Measurements from ENCODE around the gene TMOD2. TPM values are rescaled to one million over a fixed set of nuclear protein-coding genes. Genes with fewer than 3 reads are reported as not detected.

The TMOD2 gene
- total RNA-seq, 1 experiment from 2014 or later, result 3.0 TPM

DNA sequence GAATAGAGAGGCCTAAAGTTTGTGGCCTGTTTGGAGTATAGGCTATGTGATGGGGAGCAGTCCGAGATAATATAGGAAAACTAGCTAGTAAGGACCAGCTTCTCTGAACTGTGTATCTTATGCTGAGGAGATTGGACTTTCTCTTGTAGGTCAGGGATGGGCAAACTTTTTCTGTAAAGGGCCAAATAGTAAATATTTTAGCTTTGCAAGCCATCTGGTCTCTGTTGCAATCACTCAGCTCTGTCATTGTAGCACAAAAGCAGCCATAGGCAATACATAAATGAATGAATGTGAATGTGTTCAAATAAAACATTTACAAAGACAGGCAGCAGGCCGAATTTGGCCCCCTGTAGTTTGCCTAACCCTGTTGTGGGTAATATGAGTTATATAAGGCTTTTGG lies 102.6 kb downstream of the TMOD2 start:
- no peaks in the 10 kb centered on the region for H3K27me3 Mint-ChIP-seq (ENCODE audit: low read depth)
- no peaks in the 10 kb centered on the region for H4K20me1 ChIP-seq (ENCODE audit: control insufficient read depth, insufficient read depth, insufficient read length)

More for the DNA sequence above, 102.6 kb downstream of the TMOD2 start:
- Histone ChIP-seq H3K14ac (ENCODE audit: insufficient read depth, low read length) (no peak overlapping the region), H2BK15ac (ENCODE audit: low read depth, low read length) (no peak overlapping the region), H3K56ac (ENCODE audit: insufficient read length, low read depth, low read length) (no peak overlapping the region), H3K23me2 (ENCODE audit: insufficient read length, low read depth, low read length, poor library complexity, severe bottlenecking) (no peaks in the 10 kb centered on the region), H2AK5ac (ENCODE audit: insufficient read length, low read length) (no peak overlapping the region), H3K4me1 (ENCODE audit: insufficient read depth, low read length) (peaks cover 9% of the 10 kb centered on the region; the same call in 1 of the 2 replicates), H3K9ac (ENCODE audit: extremely low read depth, insufficient read length, low read length) (no peak overlapping the region), H2BK120ac (ENCODE audit: low read depth, low read length, poor library complexity, severe bottlenecking) (no peak overlapping the region), H3T11ph (ENCODE audit: low read length) (no peak overlapping the region), H3K18ac (ENCODE audit: insufficient read length, low read depth, low read length) (no peak overlapping the region), H2AFZ (ENCODE audit: low read length) (no peak overlapping the region), H3K9me3 (ENCODE audit: control insufficient read depth, low read depth, low read length) (no peaks in the 10 kb centered on the region), H3K4ac (ENCODE audit: low read depth, low read length) (no peak overlapping the region), H3K79me1 (ENCODE audit: insufficient read depth, low read depth, low read length, poor library complexity, severe bottlenecking) (peaks cover 3% of the 10 kb centered on the region), H4K8ac (replicated peaks; ENCODE audit: insufficient read length, low read depth, low read length) (no peak overlapping the region), H2BK20ac (ENCODE audit: low read depth, low read length, poor library complexity, severe bottlenecking) (no peak overlapping the region), H3K23ac (ENCODE audit: insufficient read length, low read depth, low read length) (no peak overlapping the region), H2BK12ac (ENCODE audit: insufficient read length, low read depth, low read length) (no peak overlapping the region), H3K79me2 (ENCODE audit: insufficient read depth, low read length) (no peaks in the 10 kb centered on the region), H3K27ac (ENCODE audit: insufficient read length, low read depth, low read length) (no peak overlapping the region), H3K27me3 (ENCODE audit: insufficient read depth, low read length) (no peaks in the 10 kb centered on the region), H4K91ac (ENCODE audit: insufficient read length, low read depth, low read length) (no peak overlapping the region), H3K4me2 (ENCODE audit: insufficient read depth, insufficient read length, low read length) (no peak overlapping the region), H4K5ac (ENCODE audit: insufficient read length, low read depth, low read length) (no peak overlapping the region), H2BK5ac (ENCODE audit: insufficient read length, low read length) (no peak overlapping the region)
- Mint-ChIP-seq H3K4me3 (no peak overlapping the region), H3K4me1 (peaks cover 34 to 38% of the 10 kb centered on the region in 2 experiments), H3K36me3 (ENCODE audit: insufficient read depth in 1 of 3, low read depth in 3 of 3) (no peaks in the 10 kb centered on the region), H3K9me3 (no peaks in the 10 kb centered on the region), H3K27ac (peak overlapping the region in 2 of 3 experiments; percentile 11; a peak in 3 of 7 replicates)
- DNase-seq, result no peak
- no CpG with 5 or more reads among the region's 2 CpGs for WGBS (ENCODE audit: extremely low coverage, insufficient read length, low lambda C conversion rate)
- TF ChIP-seq, protein P1, sequence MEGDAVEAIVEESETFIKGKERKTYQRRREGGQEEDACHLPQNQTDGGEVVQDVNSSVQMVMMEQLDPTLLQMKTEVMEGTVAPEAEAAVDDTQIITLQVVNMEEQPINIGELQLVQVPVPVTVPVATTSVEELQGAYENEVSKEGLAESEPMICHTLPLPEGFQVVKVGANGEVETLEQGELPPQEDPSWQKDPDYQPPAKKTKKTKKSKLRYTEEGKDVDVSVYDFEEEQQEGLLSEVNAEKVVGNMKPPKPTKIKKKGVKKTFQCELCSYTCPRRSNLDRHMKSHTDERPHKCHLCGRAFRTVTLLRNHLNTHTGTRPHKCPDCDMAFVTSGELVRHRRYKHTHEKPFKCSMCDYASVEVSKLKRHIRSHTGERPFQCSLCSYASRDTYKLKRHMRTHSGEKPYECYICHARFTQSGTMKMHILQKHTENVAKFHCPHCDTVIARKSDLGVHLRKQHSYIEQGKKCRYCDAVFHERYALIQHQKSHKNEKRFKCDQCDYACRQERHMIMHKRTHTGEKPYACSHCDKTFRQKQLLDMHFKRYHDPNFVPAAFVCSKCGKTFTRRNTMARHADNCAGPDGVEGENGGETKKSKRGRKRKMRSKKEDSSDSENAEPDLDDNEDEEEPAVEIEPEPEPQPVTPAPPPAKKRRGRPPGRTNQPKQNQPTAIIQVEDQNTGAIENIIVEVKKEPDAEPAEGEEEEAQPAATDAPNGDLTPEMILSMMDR (conservative IDR thresholded peaks at IDR 0.05), result no peak
